ENCODE results near the gene RABL3. TPM values are rescaled to one million over a fixed set of nuclear protein-coding genes. Genes with fewer than 3 reads are reported as not detected.
A peak's percentile ranks its signal among the peaks of the same experiment; 100 is the strongest.
"Not testable (repeated sequence)": the region's sequence is repeated elsewhere in the genome, so short reads cannot be mapped to it uniquely, and the experiment has no call there.

Gene RABL3
- polyA plus RNA-seq, 1 donor = 20.4 TPM

DNA sequence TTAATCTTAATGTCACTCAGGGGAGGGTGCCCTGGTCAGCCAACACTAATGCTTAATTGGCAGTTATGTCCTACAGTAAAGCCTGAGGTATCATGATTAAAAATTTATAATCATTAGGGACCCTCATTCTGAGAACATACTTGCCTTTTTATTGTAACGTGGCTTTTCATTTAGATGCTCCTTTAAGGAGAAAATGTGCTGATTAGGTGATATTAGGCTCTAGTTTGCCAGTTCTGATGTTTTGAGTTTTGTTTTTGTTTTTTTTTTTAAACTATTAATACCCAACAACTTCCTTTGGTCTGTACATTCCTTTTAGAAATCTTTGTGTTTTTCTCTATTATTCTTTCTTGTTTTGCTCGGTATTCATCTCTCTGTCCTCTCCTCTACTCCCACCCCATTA is 10.5 kb upstream of the RABL3 start:
- Histone ChIP-seq H3K9me3 (ENCODE audit: control insufficient read depth, low read depth, low read length) (no peaks in the 10 kb centered on the region), H3K4me1 (ENCODE audit: control insufficient read depth, insufficient read depth, low read length) (no peaks in the 10 kb centered on the region), H3K36me3 (ENCODE audit: control insufficient read depth, insufficient read depth, low read length) (peaks cover 10% of the 10 kb centered on the region), H3K4me3 (ENCODE audit: low read length) (no peak overlapping the region), H3K27me3 (ENCODE audit: control insufficient read depth, insufficient read depth, low read length) (no peaks in the 10 kb centered on the region), H3K27ac (ENCODE audit: low read length) (no peak overlapping the region)
- WGBS (ENCODE audit: insufficient coverage, low lambda C conversion rate) = 92% methylated on average over 2 of the region's 2 CpGs
- no peak for DNase-seq

DNA sequence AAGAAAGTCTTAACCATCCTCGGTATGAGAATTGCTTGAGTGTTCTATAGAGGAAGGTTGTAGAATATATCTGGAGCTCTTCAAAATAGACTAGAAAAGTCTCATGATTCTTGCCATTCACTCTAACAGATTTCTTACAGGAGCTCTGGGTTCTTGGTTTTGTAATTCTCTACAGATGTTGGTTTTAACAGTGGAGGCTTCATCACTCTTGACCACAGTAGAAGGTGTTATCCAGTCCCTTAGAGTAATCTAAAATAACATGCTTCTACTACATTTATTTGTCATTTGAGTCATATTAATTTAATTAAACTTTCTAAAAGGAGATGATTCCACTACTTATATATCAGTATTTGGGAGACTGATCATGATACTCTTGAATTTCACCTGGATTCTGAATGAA is 9.9 kb upstream of the RABL3 start:
- H3K4me3 ChIP-seq (ENCODE audit: low read length) = no peak overlapping the region
- DNase-seq = no peak
- H3K27me3 ChIP-seq (ENCODE audit: control insufficient read depth, insufficient read depth, low read length) = no peaks in the 10 kb centered on the region
- WGBS (ENCODE audit: insufficient coverage, low lambda C conversion rate) = no CpG with 5 or more reads among the region's 1 CpG
- no peaks in the 10 kb centered on the region for H3K9me3 ChIP-seq (ENCODE audit: control insufficient read depth, low read depth, low read length)
- H3K36me3 ChIP-seq (ENCODE audit: control insufficient read depth, insufficient read depth, low read length) = peaks cover 10% of the 10 kb centered on the region
- no peak overlapping the region for H3K27ac ChIP-seq (ENCODE audit: low read length)
- no peaks in the 10 kb centered on the region for H3K4me1 ChIP-seq (ENCODE audit: control insufficient read depth, insufficient read depth, low read length)

DNA sequence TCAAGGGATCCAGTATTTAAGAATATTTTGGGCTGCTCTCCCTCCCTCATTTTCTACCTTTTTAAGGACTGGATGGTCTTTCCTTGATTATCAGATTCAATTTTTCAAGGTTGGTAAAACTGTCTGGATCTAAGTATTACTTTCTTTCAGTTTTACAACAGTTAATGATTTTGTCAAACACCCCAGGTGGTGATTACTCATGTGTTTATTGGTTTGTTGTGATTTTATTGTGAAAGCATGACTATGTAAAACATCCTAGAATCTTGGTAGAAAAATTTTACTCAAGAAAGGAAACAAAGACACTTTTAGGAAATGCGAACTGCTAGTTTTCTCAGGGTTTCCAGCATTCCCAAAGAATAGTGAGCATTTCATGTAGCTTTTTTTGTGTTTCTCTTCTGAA is 7.5 kb upstream of the RABL3 start:
- Histone ChIP-seq H3K4me1 (ENCODE audit: control insufficient read depth, insufficient read depth, low read length) (no peaks in the 10 kb centered on the region), H3K27me3 (ENCODE audit: control insufficient read depth, insufficient read depth, low read length) (no peaks in the 10 kb centered on the region), H3K27ac (ENCODE audit: low read length) (no peak overlapping the region), H3K36me3 (ENCODE audit: control insufficient read depth, insufficient read depth, low read length) (peaks cover 10% of the 10 kb centered on the region), H3K4me3 (ENCODE audit: low read length) (no peak overlapping the region), H3K9me3 (ENCODE audit: control insufficient read depth, low read depth, low read length) (no peaks in the 10 kb centered on the region)
- no peak for DNase-seq
- WGBS (ENCODE audit: insufficient coverage, low lambda C conversion rate) = 88% methylated on average over 1 of the region's 1 CpG

DNA sequence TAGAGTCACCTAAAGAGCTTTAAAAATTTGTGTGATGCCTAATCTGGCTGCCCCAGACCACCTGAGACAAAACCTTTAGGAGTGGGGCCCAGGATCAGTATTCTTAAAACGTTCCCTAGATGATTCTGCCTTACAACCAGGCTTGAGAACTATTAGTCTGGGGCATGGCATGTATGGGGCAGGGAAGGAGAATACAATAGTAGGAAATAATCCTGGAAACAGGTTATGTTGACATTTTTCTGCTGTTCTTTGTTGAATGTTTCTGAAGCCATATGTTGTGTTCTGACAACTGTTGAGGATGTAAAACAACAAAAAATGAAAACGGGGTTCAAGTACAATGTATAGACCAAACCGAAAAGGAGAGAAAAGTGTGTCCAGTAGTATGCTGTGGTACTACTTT is 3.1 kb upstream of the RABL3 start:
- Histone ChIP-seq H3K9me3 (ENCODE audit: control insufficient read depth, low read depth, low read length) (no peaks in the 10 kb centered on the region), H3K4me3 (ENCODE audit: low read length) (no peak overlapping the region), H3K4me1 (ENCODE audit: control insufficient read depth, insufficient read depth, low read length) (peaks cover 12% of the 10 kb centered on the region), H3K36me3 (ENCODE audit: control insufficient read depth, insufficient read depth, low read length) (peaks cover 1% of the 10 kb centered on the region), H3K27me3 (ENCODE audit: control insufficient read depth, insufficient read depth, low read length) (no peaks in the 10 kb centered on the region), H3K27ac (ENCODE audit: low read length) (no peak overlapping the region)
- whole genome bisulfite sequencing (ENCODE audit: insufficient coverage, low lambda C conversion rate) = 100% methylated on average over 1 of the region's 3 CpGs
- no peak for DNase-seq

DNA sequence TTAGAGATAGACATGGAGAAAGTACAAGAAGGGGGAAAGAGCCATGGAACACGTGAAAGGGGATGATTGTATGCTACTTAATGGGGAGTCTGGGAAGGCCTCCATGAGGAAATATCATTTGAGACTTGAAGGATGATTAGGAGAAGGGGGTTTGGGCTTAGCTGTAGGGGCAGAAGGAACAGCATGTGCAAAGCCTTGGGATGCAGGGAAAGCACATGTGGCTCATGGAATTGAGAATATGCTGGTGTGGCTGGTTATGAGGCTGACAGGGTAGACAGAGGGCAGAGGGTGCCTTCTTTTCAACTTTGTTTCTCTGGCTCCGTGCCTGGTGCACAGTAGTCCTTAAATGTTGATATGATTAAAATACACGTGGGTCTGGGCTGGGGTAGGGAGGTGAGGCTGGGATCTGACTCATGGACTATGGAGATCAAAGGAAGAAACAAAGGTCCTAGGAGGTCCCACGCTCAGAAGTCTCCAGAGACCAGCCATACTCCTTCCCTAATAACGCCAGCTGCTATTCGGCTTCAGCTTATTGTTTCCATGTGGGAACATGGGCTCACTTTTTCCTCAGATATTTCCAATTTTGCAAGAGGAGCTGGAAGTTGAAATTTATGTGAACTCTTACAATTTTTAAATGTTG is 1.4 kb upstream of the RABL3 start:
- H3K4me1 ChIP-seq (ENCODE audit: control insufficient read depth, insufficient read depth, low read length) = peaks cover 12% of the 10 kb centered on the region
- WGBS (ENCODE audit: insufficient coverage, low lambda C conversion rate) = no CpG with 5 or more reads among the region's 6 CpGs
- no peaks in the 10 kb centered on the region for H3K9me3 ChIP-seq (ENCODE audit: control insufficient read depth, low read depth, low read length)
- H3K27ac ChIP-seq (ENCODE audit: low read length) = peak overlapping the region; percentile 96
- H3K4me3 ChIP-seq (ENCODE audit: low read length) = peak overlapping the region; percentile 82
- H3K36me3 ChIP-seq (ENCODE audit: control insufficient read depth, insufficient read depth, low read length) = no peaks in the 10 kb centered on the region
- H3K27me3 ChIP-seq (ENCODE audit: control insufficient read depth, insufficient read depth, low read length) = no peaks in the 10 kb centered on the region
- DNase-seq = peak in 1 of 2 donors; percentile 44

DNA sequence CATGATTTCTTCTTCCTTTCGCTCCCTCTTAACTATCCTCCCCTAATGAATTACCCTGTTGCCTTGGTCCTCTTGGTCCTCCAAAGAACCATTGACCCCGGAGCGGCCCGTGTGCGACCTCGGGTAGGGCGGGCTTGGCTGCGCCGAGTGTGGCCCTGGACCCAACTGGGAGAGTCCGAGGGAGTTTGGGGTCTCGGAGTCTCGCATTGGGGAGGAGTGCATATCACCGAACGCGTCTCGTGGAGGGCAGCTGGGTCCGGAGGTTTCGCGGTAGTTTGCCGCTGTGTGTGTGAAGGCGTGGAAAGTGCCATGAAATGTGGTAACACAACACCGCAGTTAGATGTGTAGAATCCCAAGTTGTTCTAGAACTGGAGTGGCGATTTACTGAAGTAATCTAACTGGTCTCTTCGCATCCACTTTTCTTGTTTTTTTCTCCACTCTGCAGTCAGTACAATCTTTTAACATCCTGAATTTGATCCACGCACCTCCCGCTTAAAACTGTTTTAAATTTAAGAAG is 591 bp upstream of the RABL3 start:
- no peak for DNase-seq
- 0% methylated on average over 1 of the region's 26 CpGs for WGBS (ENCODE audit: insufficient coverage, low lambda C conversion rate)
- H3K4me1 ChIP-seq (ENCODE audit: control insufficient read depth, insufficient read depth, low read length) = peaks cover 12% of the 10 kb centered on the region
- peak overlapping the region; percentile 96 for H3K27ac ChIP-seq (ENCODE audit: low read length)
- peaks cover 3% of the 10 kb centered on the region for H3K36me3 ChIP-seq (ENCODE audit: control insufficient read depth, insufficient read depth, low read length)
- H3K27me3 ChIP-seq (ENCODE audit: control insufficient read depth, insufficient read depth, low read length) = no peaks in the 10 kb centered on the region
- peaks cover 4% of the 10 kb centered on the region for H3K9me3 ChIP-seq (ENCODE audit: control insufficient read depth, low read depth, low read length)
- H3K4me3 ChIP-seq (ENCODE audit: low read length) = peak overlapping the region; percentile 82

DNA sequence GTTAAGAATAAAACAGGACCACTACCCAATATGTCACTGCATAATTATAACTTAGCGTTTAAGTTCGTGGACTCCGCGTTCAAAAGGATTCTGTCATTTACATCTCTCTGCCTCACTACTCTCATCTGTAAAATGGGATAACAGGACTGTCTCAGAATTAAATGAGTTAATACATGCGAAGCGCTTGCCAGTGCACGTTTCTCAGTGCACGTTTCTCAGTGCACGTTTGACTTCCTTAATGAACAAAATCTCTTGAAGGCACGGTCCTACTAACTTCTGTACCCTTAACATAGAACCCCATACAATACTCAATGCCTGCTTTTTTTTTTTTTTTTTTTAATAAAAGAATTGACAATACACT is 499 bp downstream of the RABL3 start:
- peaks cover 5% of the 10 kb centered on the region for H3K9me3 ChIP-seq (ENCODE audit: control insufficient read depth, low read depth, low read length)
- WGBS (ENCODE audit: insufficient coverage, low lambda C conversion rate) = 0% methylated on average over 2 of the region's 10 CpGs

DNA sequence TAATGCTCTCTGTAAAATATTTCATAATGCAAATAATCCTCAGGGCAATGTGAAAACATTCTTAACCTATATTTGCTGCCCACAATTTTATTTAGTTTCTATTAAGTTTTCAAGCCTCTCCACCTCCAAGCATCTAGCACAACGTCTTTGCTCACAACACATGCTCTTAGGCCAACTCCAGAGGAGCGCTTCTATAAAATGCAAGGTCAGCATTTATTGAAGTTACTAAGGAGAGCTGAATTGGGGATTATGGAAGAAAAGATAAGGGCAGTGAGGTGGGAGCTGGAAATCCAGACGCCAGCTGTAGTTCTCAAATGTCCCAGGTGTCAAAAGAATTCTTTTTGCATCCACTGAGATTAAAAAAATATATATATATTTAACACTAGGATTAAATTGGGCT is 996 bp downstream of the RABL3 start:
- Histone ChIP-seq H3K9me3 (ENCODE audit: control insufficient read depth, low read depth, low read length) (peaks cover 5% of the 10 kb centered on the region), H3K4me1 (ENCODE audit: control insufficient read depth, insufficient read depth, low read length) (peaks cover 12% of the 10 kb centered on the region), H3K4me3 (ENCODE audit: low read length) (peak overlapping the region; percentile 82), H3K27ac (ENCODE audit: low read length) (no peak overlapping the region), H3K27me3 (ENCODE audit: control insufficient read depth, insufficient read depth, low read length) (no peaks in the 10 kb centered on the region), H3K36me3 (ENCODE audit: control insufficient read depth, insufficient read depth, low read length) (peaks cover 8% of the 10 kb centered on the region)
- no peak for DNase-seq
- WGBS (ENCODE audit: insufficient coverage, low lambda C conversion rate) = no CpG with 5 or more reads among the region's 3 CpGs

More for the DNA sequence above, 499 bp downstream of the RABL3 start:
- DNase-seq = no peak
- peaks cover 8% of the 10 kb centered on the region for H3K36me3 ChIP-seq (ENCODE audit: control insufficient read depth, insufficient read depth, low read length)
- peak overlapping the region; percentile 96 for H3K27ac ChIP-seq (ENCODE audit: low read length)
- peaks cover 12% of the 10 kb centered on the region for H3K4me1 ChIP-seq (ENCODE audit: control insufficient read depth, insufficient read depth, low read length)
- H3K27me3 ChIP-seq (ENCODE audit: control insufficient read depth, insufficient read depth, low read length) = no peaks in the 10 kb centered on the region
- peak overlapping the region; percentile 82 for H3K4me3 ChIP-seq (ENCODE audit: low read length)

DNA sequence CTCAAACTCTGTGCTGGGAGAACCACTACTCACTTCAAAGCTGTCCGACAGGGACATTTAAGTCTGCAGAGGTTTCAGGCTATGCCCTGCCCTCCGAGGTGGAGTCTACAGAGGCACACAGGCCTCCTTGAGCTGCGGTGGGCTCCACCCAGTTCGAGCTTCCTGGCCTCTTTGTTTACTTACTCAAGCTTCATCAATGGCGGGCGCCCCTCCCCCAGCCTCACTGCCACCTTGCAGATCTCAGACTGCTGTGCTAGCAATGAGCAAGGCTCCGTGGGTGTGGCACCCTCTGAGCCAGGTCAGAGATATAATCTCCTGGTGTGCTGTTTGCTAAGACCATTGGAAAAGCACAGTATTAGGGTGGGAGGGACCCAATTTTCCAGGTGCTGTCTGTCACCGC is 4.3 kb downstream of the RABL3 start:
- not testable (repeated sequence) for H3K9me3 ChIP-seq (ENCODE audit: control insufficient read depth, low read depth, low read length); H3K4me3 ChIP-seq (ENCODE audit: low read length); H3K27me3 ChIP-seq (ENCODE audit: control insufficient read depth, insufficient read depth, low read length); H3K4me1 ChIP-seq (ENCODE audit: control insufficient read depth, insufficient read depth, low read length); DNase-seq; H3K36me3 ChIP-seq (ENCODE audit: control insufficient read depth, insufficient read depth, low read length); H3K27ac ChIP-seq (ENCODE audit: low read length)
- WGBS (ENCODE audit: insufficient coverage, low lambda C conversion rate) = 100% methylated on average over 1 of the region's 8 CpGs

DNA sequence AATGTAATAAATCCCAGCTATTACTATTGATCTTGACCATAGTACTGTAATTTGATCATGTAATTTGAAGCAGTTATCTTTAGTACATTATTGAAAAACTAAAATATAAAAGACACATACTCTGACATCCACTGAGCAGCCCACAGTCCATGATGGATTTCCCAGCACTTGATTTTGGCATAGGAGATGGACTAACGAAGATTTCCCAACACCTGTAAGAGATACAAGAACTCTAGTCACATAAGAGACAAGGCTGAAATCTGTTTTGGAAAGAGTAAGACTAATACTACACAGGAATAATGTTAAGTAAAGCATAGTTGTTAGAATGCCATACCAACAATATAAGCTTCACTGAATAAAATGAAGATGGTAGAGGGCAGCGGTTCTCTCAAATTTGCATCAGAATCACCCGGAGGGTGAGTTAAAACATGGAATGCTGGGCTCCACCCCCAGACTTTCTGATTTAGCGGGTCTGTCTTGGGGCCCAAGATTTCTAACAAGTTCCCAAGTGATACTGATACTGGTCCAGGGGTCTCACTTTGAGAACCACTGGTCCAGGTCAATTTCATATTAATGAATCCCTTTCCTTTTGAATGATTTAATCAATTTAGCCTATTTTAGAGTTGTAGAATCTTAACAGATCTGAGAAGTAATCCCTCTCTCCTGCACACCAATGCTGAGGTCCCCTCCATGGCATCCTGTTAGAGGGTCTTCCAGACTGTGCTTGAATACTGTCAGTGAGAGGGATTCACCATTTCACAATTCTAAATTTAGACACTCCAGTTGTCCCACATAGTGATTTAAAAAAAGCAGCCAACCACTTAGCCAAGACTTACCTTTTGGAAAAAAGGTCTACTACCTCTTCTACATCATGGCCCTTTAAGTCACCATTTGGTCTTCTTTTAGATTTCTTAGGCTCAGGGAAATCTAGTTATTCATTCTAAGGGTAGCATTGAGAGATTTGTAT is 11.5 kb downstream of the RABL3 start:
- no CpG with 5 or more reads among the region's 4 CpGs for WGBS (ENCODE audit: insufficient coverage, low lambda C conversion rate)
- H3K4me1 ChIP-seq (ENCODE audit: control insufficient read depth, insufficient read depth, low read length) = no peaks in the 10 kb centered on the region

More for the DNA sequence above, 11.5 kb downstream of the RABL3 start:
- Histone ChIP-seq H3K27me3 (ENCODE audit: control insufficient read depth, insufficient read depth, low read length) (no peaks in the 10 kb centered on the region), H3K27ac (ENCODE audit: low read length) (no peak overlapping the region), H3K4me3 (ENCODE audit: low read length) (no peak overlapping the region), H3K36me3 (ENCODE audit: control insufficient read depth, insufficient read depth, low read length) (peaks cover 11% of the 10 kb centered on the region), H3K9me3 (ENCODE audit: control insufficient read depth, low read depth, low read length) (no peaks in the 10 kb centered on the region)
- DNase-seq = no peak

All from large intestine (tissue), 3 donors.